ENCODE data around the gene MT1E.

GRCh38 chr16:56629531-56629930 is 4.0 kb downstream of the MT1E start:
- TF ChIP-seq, protein P1, sequence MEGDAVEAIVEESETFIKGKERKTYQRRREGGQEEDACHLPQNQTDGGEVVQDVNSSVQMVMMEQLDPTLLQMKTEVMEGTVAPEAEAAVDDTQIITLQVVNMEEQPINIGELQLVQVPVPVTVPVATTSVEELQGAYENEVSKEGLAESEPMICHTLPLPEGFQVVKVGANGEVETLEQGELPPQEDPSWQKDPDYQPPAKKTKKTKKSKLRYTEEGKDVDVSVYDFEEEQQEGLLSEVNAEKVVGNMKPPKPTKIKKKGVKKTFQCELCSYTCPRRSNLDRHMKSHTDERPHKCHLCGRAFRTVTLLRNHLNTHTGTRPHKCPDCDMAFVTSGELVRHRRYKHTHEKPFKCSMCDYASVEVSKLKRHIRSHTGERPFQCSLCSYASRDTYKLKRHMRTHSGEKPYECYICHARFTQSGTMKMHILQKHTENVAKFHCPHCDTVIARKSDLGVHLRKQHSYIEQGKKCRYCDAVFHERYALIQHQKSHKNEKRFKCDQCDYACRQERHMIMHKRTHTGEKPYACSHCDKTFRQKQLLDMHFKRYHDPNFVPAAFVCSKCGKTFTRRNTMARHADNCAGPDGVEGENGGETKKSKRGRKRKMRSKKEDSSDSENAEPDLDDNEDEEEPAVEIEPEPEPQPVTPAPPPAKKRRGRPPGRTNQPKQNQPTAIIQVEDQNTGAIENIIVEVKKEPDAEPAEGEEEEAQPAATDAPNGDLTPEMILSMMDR (IDR thresholded peaks at IDR 0.05; ENCODE audit: insufficient read depth, low read length) = no peak
- no peak for TF ChIP-seq POLR2AphosphoS5 (IDR thresholded peaks at IDR 0.05; ENCODE audit: low read depth)
- TF ChIP-seq, protein P2, sequence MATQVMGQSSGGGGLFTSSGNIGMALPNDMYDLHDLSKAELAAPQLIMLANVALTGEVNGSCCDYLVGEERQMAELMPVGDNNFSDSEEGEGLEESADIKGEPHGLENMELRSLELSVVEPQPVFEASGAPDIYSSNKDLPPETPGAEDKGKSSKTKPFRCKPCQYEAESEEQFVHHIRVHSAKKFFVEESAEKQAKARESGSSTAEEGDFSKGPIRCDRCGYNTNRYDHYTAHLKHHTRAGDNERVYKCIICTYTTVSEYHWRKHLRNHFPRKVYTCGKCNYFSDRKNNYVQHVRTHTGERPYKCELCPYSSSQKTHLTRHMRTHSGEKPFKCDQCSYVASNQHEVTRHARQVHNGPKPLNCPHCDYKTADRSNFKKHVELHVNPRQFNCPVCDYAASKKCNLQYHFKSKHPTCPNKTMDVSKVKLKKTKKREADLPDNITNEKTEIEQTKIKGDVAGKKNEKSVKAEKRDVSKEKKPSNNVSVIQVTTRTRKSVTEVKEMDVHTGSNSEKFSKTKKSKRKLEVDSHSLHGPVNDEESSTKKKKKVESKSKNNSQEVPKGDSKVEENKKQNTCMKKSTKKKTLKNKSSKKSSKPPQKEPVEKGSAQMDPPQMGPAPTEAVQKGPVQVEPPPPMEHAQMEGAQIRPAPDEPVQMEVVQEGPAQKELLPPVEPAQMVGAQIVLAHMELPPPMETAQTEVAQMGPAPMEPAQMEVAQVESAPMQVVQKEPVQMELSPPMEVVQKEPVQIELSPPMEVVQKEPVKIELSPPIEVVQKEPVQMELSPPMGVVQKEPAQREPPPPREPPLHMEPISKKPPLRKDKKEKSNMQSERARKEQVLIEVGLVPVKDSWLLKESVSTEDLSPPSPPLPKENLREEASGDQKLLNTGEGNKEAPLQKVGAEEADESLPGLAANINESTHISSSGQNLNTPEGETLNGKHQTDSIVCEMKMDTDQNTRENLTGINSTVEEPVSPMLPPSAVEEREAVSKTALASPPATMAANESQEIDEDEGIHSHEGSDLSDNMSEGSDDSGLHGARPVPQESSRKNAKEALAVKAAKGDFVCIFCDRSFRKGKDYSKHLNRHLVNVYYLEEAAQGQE (IDR thresholded peaks at IDR 0.05; ENCODE audit: insufficient replicate concordance, low read depth) = no peak
- no peak for TF ChIP-seq GABPA (IDR thresholded peaks at IDR 0.05; ENCODE audit: low read depth)
- TF ChIP-seq SPI1 (IDR thresholded peaks at IDR 0.05; ENCODE audit: borderline replicate concordance, low read depth) = no peak

All from HL-60 (cell line).